Measurements from ENCODE around the gene TEK. TPM values are rescaled to one million over a fixed set of nuclear protein-coding genes. Genes with fewer than 3 reads are reported as not detected.

Gene TEK
- total and polyA plus RNA-seq, 9 of the 15 experiments (the other 6 are each of a cell fraction or from before 2014, with no cell fraction given), result 0.03 to 0.13 (median 0.06) TPM

- Histone ChIP-seq H3K4me1 (replicated peaks in 1 of 2; ENCODE audit: control insufficient read depth in 2 of 2, insufficient read depth in 2 of 2, low read length in 2 of 2) (no peaks in the 10 kb centered on the region), H4K20me1 (replicated peaks; ENCODE audit: control insufficient read depth, insufficient read depth, low read length) (no peaks in the 10 kb centered on the region), H3K4me2 (ENCODE audit: insufficient read depth, low read length) (no peak overlapping the region), H3K9ac (ENCODE audit: insufficient read depth in 1 of 2, low read depth in 2 of 2, low read length in 2 of 2) (no peak overlapping the region), H2AFZ (ENCODE audit: low read depth, low read length) (no peak overlapping the region), H3K27me3 (ENCODE audit: control insufficient read depth in 2 of 2, insufficient read depth in 2 of 2, low read length in 2 of 2) (no peaks in the 10 kb centered on the region), H3K4me3 (no peak overlapping the region), H3K9me3 (replicated peaks; ENCODE audit: control insufficient read depth, insufficient read depth, low read depth, low read length) (no peaks in the 10 kb centered on the region), H3K79me2 (ENCODE audit: control insufficient read depth, insufficient read depth, low read length) (no peaks in the 10 kb centered on the region), H3K27ac (ENCODE audit: extremely low read depth, low read depth, low read length) (no peak overlapping the region), H3K9me1 (ENCODE audit: control insufficient read depth, insufficient read depth, low read length) (no peaks in the 10 kb centered on the region), H3K36me3 (ENCODE audit: control insufficient read depth, insufficient read depth, low read length) (no peaks in the 10 kb centered on the region)
- CTCF ChIA-PET (ENCODE audit: low intra/inter-chr PET ratio), result no interaction called here
- WGBS (ENCODE audit: insufficient coverage, low coverage, missing lambda C conversion rate), result no CpG with 5 or more reads among the region's 3 CpGs
- intact Hi-C loops (cut with micrococcal nuclease) (no loop called here), in situ Hi-C loops (cut with MboI) (no loop called here)
- ATAC-seq (no peak), FAIRE-seq (no peak), DNase-seq (ENCODE audit: extremely low read depth in 1 of 4, low spot score in 3 of 4) (no peak)
- POLR2A ChIA-PET, result no interaction called here
- BruUV-seq (replicated peaks), result no TSS peak
- TF ChIP-seq NFE2L1 (tag; IDR thresholded peaks at IDR 0.05; ENCODE audit: borderline replicate concordance, low read depth) (no peak), POLR2H (tag; IDR thresholded peaks at IDR 0.05; ENCODE audit: low read depth) (no peak), DEAF1 (CRISPR knock-in tag; IDR thresholded peaks at IDR 0.05) (no peak), ZBTB49 (CRISPR knock-in tag; IDR thresholded peaks at IDR 0.05; ENCODE audit: borderline replicate concordance) (no peak), TCF3 (CRISPR knock-in tag; IDR thresholded peaks at IDR 0.05) (no peak), SMC3 (conservative IDR thresholded peaks at IDR 0.05; ENCODE audit: insufficient read depth, low read depth, low read length) (no peak), TEAD4 (IDR thresholded peaks at IDR 0.05; ENCODE audit: low read length) (no peak), TEAD4 (CRISPR knock-in tag; IDR thresholded peaks at IDR 0.05; ENCODE audit: borderline replicate concordance) (no peak), HDAC8 (tag; IDR thresholded peaks at IDR 0.05) (no peak)
Measured at GRCh38 chr9:27203783-27204182, 94.8 kb downstream of the TEK start.
